Breast epithelium (tissue), 4 donors: ENCODE results near the gene MBD3. TPM values are rescaled to one million over a fixed set of nuclear protein-coding genes. Genes with fewer than 3 reads are reported as not detected.

Experiments
- DNase-seq, 2 donors: peaks; one replicate each; pipeline ENCODE4 v3.0.0-alpha.2; 2019; ENCODE audit warnings: low spot score in 2 of 2
- H3K27ac ChIP-seq, 2 donors: fragments of 200-600 bp; sonication (generic) in 1 of 2; one replicate each; pipeline ENCODE4 v1.5.1; 2016 to 2019; ENCODE audit warnings: mild to moderate bottlenecking in 1 of 2
- H3K27me3 ChIP-seq, 2 donors: fragments of 200-600 bp; sonication (generic) in 1 of 2; one replicate each; pipeline versions ENCODE4 v1.5.1 to v1.6.0; 2017 to 2019; ENCODE audit warnings: control low read depth in 1 of 2, mild to moderate bottlenecking in 1 of 2
- H3K36me3 ChIP-seq: fragments of 200-600 bp; one replicate; pipeline ENCODE4 v1.5.1; 2019
- H3K4me1 ChIP-seq, 2 donors: fragments of 200-600 bp; sonication (generic); one replicate each; pipeline ENCODE4 v1.5.1; 2016 to 2019; ENCODE audit warnings: control low read depth in 1 of 2
- H3K4me3 ChIP-seq, 3 donors: fragments of 200-600 bp; sonication (generic); 1 replicate in 2 of 3; 2 replicates in 1 of 3; pipeline ENCODE4 v1.5.1; 2016 to 2019; ENCODE audit warnings: mild to moderate bottlenecking in 3 of 3, moderate library complexity in 2 of 3
- H3K9me3 ChIP-seq, 2 donors: fragments of 200-600 bp; sonication (generic) in 1 of 2; one replicate each; pipeline ENCODE4 v1.5.1; 2016 to 2019; ENCODE audit warnings: control low read depth in 1 of 2
- CTCF ChIP-seq, 3 donors: fragments of 450-650 bp; IDR thresholded peaks; one replicate each; pipeline ENCODE4 v1.5.1; 2016 to 2017; ENCODE audit warnings: antibody characterized with exemption in 3 of 3, mild to moderate bottlenecking in 3 of 3, moderate library complexity in 3 of 3
- POLR2A ChIP-seq: fragments of 450-650 bp; IDR thresholded peaks from one replicate; pipeline ENCODE4 v1.6.1; 2016; ENCODE audit warnings: antibody characterized with exemption, mild to moderate bottlenecking, moderate library complexity
- POLR2AphosphoS5 ChIP-seq, 3 donors: sonication (generic); formaldehyde crosslinking; IDR thresholded peaks; one replicate each; pipeline ENCODE4 v1.6.1; 2017; ENCODE audit warnings: antibody characterized with exemption in 3 of 3
- intact Hi-C: fragments of 100-400 bp; cut with DNase I; formaldehyde crosslinking; loops from one replicate; pipeline ENCODE4 v1.15.1; 2023; ENCODE audit warnings: low total_unique reads
- total RNA-seq, 3 donors: library from RNA; depleted of rRNA; stranded (reverse); fragments of >200 nt; gene quantifications; one replicate each; pipeline ENCODE4 v1.1.0, GENCODE V29; 2016

MBD3 gene
- total RNA-seq, 3 donors from 2014 or later = 51.8 to 71.3 (median 70.8) TPM

- no peaks in the 10 kb centered on the region for H3K27me3 ChIP-seq
- intact Hi-C loops = loop anchor here (5.0 kb wide), 1 partner anchor 72 kb away; no protein-coding TSS in a partner anchor
- peaks cover 10% of the 10 kb centered on the region for H3K36me3 ChIP-seq
- DNase-seq = no peak
- H3K27ac ChIP-seq = no peak overlapping the region
- H3K4me3 ChIP-seq = no peak overlapping the region
- no peak for TF ChIP-seq POLR2A
- H3K9me3 ChIP-seq = no peaks in the 10 kb centered on the region
- no peaks in the 10 kb centered on the region for H3K4me1 ChIP-seq
These were observed 26.4 kb upstream of the MBD3 start for GRCh38 chr19:1619094-1619439.

- no peaks in the 10 kb centered on the region for H3K9me3 ChIP-seq
- H3K4me3 ChIP-seq = no peak overlapping the region
- no peak for TF ChIP-seq POLR2A
- TF ChIP-seq CTCF (IDR thresholded peaks at IDR 0.05) = peak in 2 of 3 donors; percentile 25 to 41
- no peak for TF ChIP-seq POLR2AphosphoS5 (IDR thresholded peaks at IDR 0.05)
- intact Hi-C loops = loop anchor here (5.0 kb wide), 1 partner anchor 71 kb away; no protein-coding TSS in a partner anchor
- no peak for DNase-seq
- no peak overlapping the region for H3K27ac ChIP-seq
- H3K4me1 ChIP-seq = no peaks in the 10 kb centered on the region
- H3K27me3 ChIP-seq = no peaks in the 10 kb centered on the region
- H3K36me3 ChIP-seq = peaks cover 10% of the 10 kb centered on the region
These were observed 25.8 kb upstream of the MBD3 start for GRCh38 chr19:1618157-1619093.

- TF ChIP-seq CTCF (IDR thresholded peaks at IDR 0.05) = no peak
- no peak for TF ChIP-seq POLR2AphosphoS5 (IDR thresholded peaks at IDR 0.05)
- TF ChIP-seq POLR2A = no peak
These were observed 24.2 kb upstream of the MBD3 start for GRCh38 chr19:1616875-1617274.

GRCh38 chr19:1616396-1616795 is 23.7 kb upstream of the MBD3 start:
- Histone ChIP-seq H3K4me3 (no peak overlapping the region), H3K27ac (no peak overlapping the region), H3K9me3 (no peaks in the 10 kb centered on the region), H3K36me3 (peaks cover 10% of the 10 kb centered on the region), H3K27me3 (no peaks in the 10 kb centered on the region), H3K4me1 (no peaks in the 10 kb centered on the region)
- no peak for DNase-seq
- intact Hi-C loops = loop anchor here (5.0 kb wide), 1 partner anchor 69 kb away; no protein-coding TSS in a partner anchor
- TF ChIP-seq POLR2A = no peak
- no peak for TF ChIP-seq CTCF (IDR thresholded peaks at IDR 0.05)
- TF ChIP-seq POLR2AphosphoS5 (IDR thresholded peaks at IDR 0.05) = no peak

More at GRCh38 chr19:1616875-1617274, 24.2 kb upstream of the MBD3 start:
- H3K4me3 ChIP-seq = no peak overlapping the region
- no peaks in the 10 kb centered on the region for H3K27me3 ChIP-seq
- intact Hi-C loops = loop anchor here (5.0 kb wide), 1 partner anchor 70 kb away; no protein-coding TSS in a partner anchor
- H3K4me1 ChIP-seq = no peaks in the 10 kb centered on the region
- DNase-seq = no peak
- no peak overlapping the region for H3K27ac ChIP-seq
- H3K36me3 ChIP-seq = peaks cover 10% of the 10 kb centered on the region
- H3K9me3 ChIP-seq = no peaks in the 10 kb centered on the region

GRCh38 chr19:1615156-1615765 is 22.6 kb upstream of the MBD3 start:
- H3K4me1 ChIP-seq = no peaks in the 10 kb centered on the region
- H3K27me3 ChIP-seq = no peaks in the 10 kb centered on the region
- TF ChIP-seq CTCF (IDR thresholded peaks at IDR 0.05) (no peak), POLR2AphosphoS5 (IDR thresholded peaks at IDR 0.05) (no peak), POLR2A (no peak)
- no peaks in the 10 kb centered on the region for H3K9me3 ChIP-seq
- peaks cover 10% of the 10 kb centered on the region for H3K36me3 ChIP-seq
- DNase-seq = no peak
- H3K4me3 ChIP-seq = no peak overlapping the region
- H3K27ac ChIP-seq = no peak overlapping the region
- intact Hi-C loops = loop anchor here (5.0 kb wide), 1 partner anchor 68 kb away; no protein-coding TSS in a partner anchor
